PC-9 (cell line): ENCODE results near the gene SARS1. TPM values are rescaled to one million over a fixed set of nuclear protein-coding genes. Genes with fewer than 3 reads are reported as not detected.

Experiments
- BruUV-seq: library from RNA; stranded (reverse); fragments of 400-500 nt; replicated peaks from 2 replicates; lab custom pipeline; 2021; lab: Mats Ljungman, UMichigan
- CTCF ChIA-PET: fragments of 300-600 bp; sonication (Branson Sonifier 250); formaldehyde crosslinking; loops from one replicate; lab custom pipeline; 2022; ENCODE audit warnings: antibody characterized with exemption; lab: Charles Lee
- POLR2A ChIA-PET: fragments of 300-600 bp; sonication (Branson Sonifier 250); formaldehyde crosslinking; loops from one replicate; lab custom pipeline; 2022; ENCODE audit warnings: antibody characterized with exemption; ENCODE audit not compliant: unreplicated experiment; lab: Charles Lee
- DNase-seq, 2 experiments: peaks; one replicate each; pipeline versions ENCODE4 v3.0.0 to v3.0.0-alpha.2; 2015 to 2022; ENCODE audit warnings: mixed read lengths in 1 of 2
- H2AFZ ChIP-seq: fragments of 200-600 bp; sonication (generic); 2 replicates; pipeline ENCODE4 v1.8.1; 2017; ENCODE audit warnings: antibody characterized with exemption
- H3F3A ChIP-seq: fragments of 200-600 bp; sonication (generic); 2 replicates; pipeline ENCODE4 v1.8.1; 2017; ENCODE audit warnings: antibody characterized with exemption, mild to moderate bottlenecking, low read depth; ENCODE audit not compliant: insufficient read depth
- H3K27ac ChIP-seq: fragments of 200-600 bp; sonication (generic); 2 replicates; pipeline ENCODE4 v1.6.1; 2016; ENCODE audit warnings: mixed run types
- H3K27me3 ChIP-seq: fragments of 200-600 bp; sonication (generic); 2 replicates; pipeline ENCODE4 v1.6.1; 2016; ENCODE audit warnings: low read depth, mixed run types; ENCODE audit not compliant: insufficient read depth
- H3K36me3 ChIP-seq: fragments of 200-600 bp; sonication (generic); 2 replicates; pipeline ENCODE4 v1.6.1; 2016; ENCODE audit warnings: low read depth, mixed run types
- H3K4me1 ChIP-seq: fragments of 200-600 bp; sonication (generic); replicated peaks from 2 replicates; pipeline ENCODE4 v1.6.1; 2016; ENCODE audit warnings: mixed run types; ENCODE audit not compliant: insufficient read depth
- H3K4me2 ChIP-seq: fragments of 200-600 bp; sonication (generic); 2 replicates; pipeline ENCODE4 v1.6.1; 2017; ENCODE audit warnings: mixed run types
- H3K4me3 ChIP-seq: fragments of 200-600 bp; sonication (generic); 2 replicates; pipeline ENCODE4 v1.6.1; 2016; ENCODE audit warnings: mixed run types
- H3K79me2 ChIP-seq: fragments of 200-600 bp; sonication (generic); 2 replicates; pipeline ENCODE4 v1.6.1; 2017; ENCODE audit warnings: low read depth, mixed run types
- H3K9me2 ChIP-seq: fragments of 200-600 bp; sonication (generic); 2 replicates; pipeline ENCODE4 v1.8.1; 2017; ENCODE audit warnings: mild to moderate bottlenecking; ENCODE audit not compliant: insufficient read depth
- H3K9me3 ChIP-seq: fragments of 200-600 bp; sonication (generic); 2 replicates; pipeline ENCODE4 v1.8.1; 2016; ENCODE audit warnings: low read depth; ENCODE audit not compliant: insufficient read depth
- H4K20me1 ChIP-seq: fragments of 200-600 bp; sonication (generic); 2 replicates; pipeline ENCODE4 v1.8.1; 2017; ENCODE audit not compliant: insufficient read depth
- EZH2 ChIP-seq: fragments of 200-600 bp; sonication (generic); IDR thresholded peaks from 2 replicates; pipeline ENCODE4 v1.8.0; 2017; ENCODE audit warnings: antibody characterized with exemption, low read depth
- intact Hi-C: fragments of 100-400 bp; cut with micrococcal nuclease; formaldehyde crosslinking; loops from one replicate; pipeline ENCODE4 v1.10.0; 2022; ENCODE audit not compliant: unreplicated experiment
- total RNA-seq: library from RNA; stranded (reverse); gene quantifications from 2 replicates; pipeline ENCODE4 v1.2.3, GENCODE V29; 2021
- TF ChIP-seq, protein P1 (sequence below): fragments of 200-600 bp; sonication (generic); conservative IDR thresholded peaks from 2 replicates; pipeline ENCODE4 v1.6.1; 2017; ENCODE audit warnings: mixed run types, antibody characterized with exemption, mild to moderate bottlenecking, moderate library complexity

SARS1 gene
- total RNA-seq, 1 experiment from 2014 or later = 206 TPM

DNA sequence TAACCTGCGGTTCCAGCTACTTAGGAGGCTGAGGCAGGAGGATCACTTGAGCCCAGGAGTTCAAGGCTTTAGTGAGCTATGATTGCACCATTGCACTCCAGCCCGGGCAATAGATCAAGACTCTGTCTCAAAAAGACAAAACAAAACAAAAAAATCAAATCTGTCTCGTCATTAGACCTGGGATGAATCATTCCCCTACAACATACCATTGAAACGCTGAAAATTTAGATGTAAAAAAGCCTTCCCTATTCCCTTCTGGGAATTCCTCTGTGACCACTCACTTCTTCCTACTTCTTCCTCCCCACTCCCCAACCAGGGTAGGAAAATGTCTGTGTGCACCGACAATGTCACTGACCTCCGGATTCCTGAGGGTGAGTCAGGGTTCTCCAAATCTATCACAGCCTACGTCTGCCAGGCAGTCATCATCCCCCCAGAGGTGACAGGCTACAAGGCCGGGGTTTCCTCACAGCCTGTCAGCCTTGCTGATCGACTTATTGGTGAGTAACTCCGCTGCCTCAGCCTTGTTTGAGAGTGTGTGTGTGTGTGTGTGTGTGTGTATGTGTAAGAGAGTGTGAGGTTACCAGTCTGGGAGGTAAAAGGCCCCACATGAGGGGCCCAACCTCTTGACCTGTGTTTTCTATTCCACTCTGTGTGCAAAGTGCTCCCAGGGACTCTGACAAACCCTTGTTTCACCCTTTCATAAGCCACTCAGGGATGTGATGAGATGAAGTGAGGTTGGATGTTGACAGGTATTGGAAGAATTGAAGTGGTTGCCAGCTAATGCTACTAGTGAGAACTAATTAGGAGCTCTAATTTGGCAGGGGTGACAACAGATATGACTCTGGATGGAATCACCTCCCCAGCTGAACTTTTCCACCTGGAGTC lies 16.3 kb upstream of the SARS1 start:
- no peaks in the 10 kb centered on the region for H3K9me3 ChIP-seq
- TF ChIP-seq, protein P1, sequence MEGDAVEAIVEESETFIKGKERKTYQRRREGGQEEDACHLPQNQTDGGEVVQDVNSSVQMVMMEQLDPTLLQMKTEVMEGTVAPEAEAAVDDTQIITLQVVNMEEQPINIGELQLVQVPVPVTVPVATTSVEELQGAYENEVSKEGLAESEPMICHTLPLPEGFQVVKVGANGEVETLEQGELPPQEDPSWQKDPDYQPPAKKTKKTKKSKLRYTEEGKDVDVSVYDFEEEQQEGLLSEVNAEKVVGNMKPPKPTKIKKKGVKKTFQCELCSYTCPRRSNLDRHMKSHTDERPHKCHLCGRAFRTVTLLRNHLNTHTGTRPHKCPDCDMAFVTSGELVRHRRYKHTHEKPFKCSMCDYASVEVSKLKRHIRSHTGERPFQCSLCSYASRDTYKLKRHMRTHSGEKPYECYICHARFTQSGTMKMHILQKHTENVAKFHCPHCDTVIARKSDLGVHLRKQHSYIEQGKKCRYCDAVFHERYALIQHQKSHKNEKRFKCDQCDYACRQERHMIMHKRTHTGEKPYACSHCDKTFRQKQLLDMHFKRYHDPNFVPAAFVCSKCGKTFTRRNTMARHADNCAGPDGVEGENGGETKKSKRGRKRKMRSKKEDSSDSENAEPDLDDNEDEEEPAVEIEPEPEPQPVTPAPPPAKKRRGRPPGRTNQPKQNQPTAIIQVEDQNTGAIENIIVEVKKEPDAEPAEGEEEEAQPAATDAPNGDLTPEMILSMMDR = no peak
- no peak for TF ChIP-seq EZH2
- H3K79me2 ChIP-seq = no peaks in the 10 kb centered on the region
- BruUV-seq = TSS peak; percentile 78
- CTCF ChIA-PET = no interaction called here
- POLR2A ChIA-PET = interaction anchor here (0.6 to 0.8 kb wide), 4 partner anchors 9 to 680 kb away, joined by 4 to 16 read pairs (median 6); no protein-coding TSS in a partner anchor
- peak overlapping the region; percentile 89 for H3K27ac ChIP-seq
- no peaks in the 10 kb centered on the region for H3K9me2 ChIP-seq
- peak; percentile 81 to 100 for DNase-seq
- peaks cover 27% of the 10 kb centered on the region for H3F3A ChIP-seq
- no peaks in the 10 kb centered on the region for H3K27me3 ChIP-seq
- peak overlapping the region; percentile 56 for H3K4me2 ChIP-seq
- no peaks in the 10 kb centered on the region for H4K20me1 ChIP-seq
- intact Hi-C loops = loop anchor here (1.0 to 2.0 kb wide), 3 partner anchors 17 to 85 kb away; a partner anchor contains a TSS
- H3K4me1 ChIP-seq = peaks cover 24% of the 10 kb centered on the region
- no peaks in the 10 kb centered on the region for H3K36me3 ChIP-seq
- H2AFZ ChIP-seq = no peak overlapping the region
- no peak overlapping the region for H3K4me3 ChIP-seq

DNA sequence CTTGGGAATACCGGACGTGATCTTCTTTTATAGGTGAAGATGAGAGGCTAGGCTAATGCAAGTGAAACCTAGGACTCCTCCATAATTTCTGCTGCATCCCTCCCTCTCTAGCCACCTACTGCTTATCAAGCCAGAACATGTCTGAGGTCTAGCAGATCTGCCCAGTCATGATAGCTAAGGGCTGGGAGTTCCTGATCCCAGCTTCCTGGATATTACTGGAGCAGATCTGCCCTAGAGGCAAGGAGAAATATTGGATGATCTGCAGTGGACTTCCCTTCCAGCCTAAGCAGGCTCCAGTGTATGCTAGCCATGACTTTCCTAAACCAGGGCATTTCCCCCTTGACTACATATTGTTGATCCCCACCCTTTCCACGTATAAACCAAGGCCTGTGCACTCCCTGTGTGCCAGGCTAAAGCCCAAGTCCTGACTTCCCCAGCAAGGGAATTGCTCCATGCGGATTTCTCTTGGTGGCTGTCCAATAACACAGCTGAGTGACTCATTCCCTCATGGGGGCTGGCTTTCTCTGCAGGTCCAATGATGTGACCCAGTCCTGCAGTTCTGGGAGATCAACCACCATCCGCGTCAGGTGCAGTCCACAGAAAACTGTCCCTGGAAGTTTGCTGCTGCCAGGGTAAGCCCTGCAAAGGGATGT lies 15.5 kb upstream of the SARS1 start:
- CTCF ChIA-PET = interaction anchor here (0.6 to 0.9 kb wide), 2 partner anchors 17 to 26 kb away, joined by 3 to 4 read pairs; no protein-coding TSS in a partner anchor
- H3K9me2 ChIP-seq = no peaks in the 10 kb centered on the region
- peak overlapping the region; percentile 89 for H3K27ac ChIP-seq
- peaks cover 27% of the 10 kb centered on the region for H3F3A ChIP-seq
- H3K4me1 ChIP-seq = peaks cover 24% of the 10 kb centered on the region
- no peaks in the 10 kb centered on the region for H3K36me3 ChIP-seq
- no peaks in the 10 kb centered on the region for H3K9me3 ChIP-seq
- no peak overlapping the region for H2AFZ ChIP-seq
- intact Hi-C loops = no loop called here
- DNase-seq = peak; percentile 31 to 55
- TF ChIP-seq, protein P1 = no peak
- TF ChIP-seq EZH2 = no peak
- no peak overlapping the region for H3K4me3 ChIP-seq
- H3K27me3 ChIP-seq = no peaks in the 10 kb centered on the region
- peak overlapping the region; percentile 56 for H3K4me2 ChIP-seq
- POLR2A ChIA-PET = interaction anchor here (0.6 to 0.8 kb wide), 2 partner anchors 9 to 201 kb away, joined by 6 to 16 read pairs; no protein-coding TSS in a partner anchor
- H3K79me2 ChIP-seq = no peaks in the 10 kb centered on the region
- BruUV-seq = no TSS peak
- H4K20me1 ChIP-seq = no peaks in the 10 kb centered on the region

DNA sequence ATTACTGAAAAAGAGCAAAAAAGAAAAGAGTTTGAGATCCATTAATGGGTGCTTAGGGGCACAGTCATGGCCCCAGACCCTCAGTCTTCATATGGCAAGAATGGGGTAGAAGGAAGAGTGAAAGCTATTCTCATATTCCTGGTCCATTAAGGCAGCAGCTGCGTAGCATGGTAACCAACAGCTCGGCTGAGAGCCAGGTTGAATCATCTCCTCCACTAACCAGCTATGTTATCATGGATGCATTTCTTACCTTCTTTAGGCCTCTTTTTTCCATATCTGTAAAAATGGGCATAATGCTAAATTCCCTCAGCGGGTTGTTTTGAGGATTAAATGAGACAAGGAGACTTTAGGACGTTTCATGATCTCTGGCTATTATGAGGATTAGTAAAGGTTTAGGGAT lies 15.0 kb upstream of the SARS1 start:
- TF ChIP-seq EZH2 = no peak
- TF ChIP-seq, protein P1 = no peak
- Histone ChIP-seq H3K79me2 (no peaks in the 10 kb centered on the region), H3K9me2 (no peaks in the 10 kb centered on the region), H3K4me3 (no peak overlapping the region), H3K27ac (peak overlapping the region; percentile 89), H3F3A (peaks cover 27% of the 10 kb centered on the region), H3K36me3 (no peaks in the 10 kb centered on the region), H3K9me3 (no peaks in the 10 kb centered on the region), H4K20me1 (no peaks in the 10 kb centered on the region), H3K4me2 (peak overlapping the region; percentile 56), H2AFZ (no peak overlapping the region), H3K4me1 (peaks cover 24% of the 10 kb centered on the region), H3K27me3 (no peaks in the 10 kb centered on the region)
- BruUV-seq = no TSS peak
- DNase-seq = no peak
- ChIA-PET POLR2A (no interaction called here), CTCF (interaction anchor here (0.6 to 0.9 kb wide), 2 partner anchors 16 to 26 kb away, joined by 3 to 4 read pairs; no protein-coding TSS in a partner anchor)
- intact Hi-C loops = no loop called here
